ENCODE results near the gene NFE2L3. TPM values are rescaled to one million over a fixed set of nuclear protein-coding genes. Genes with fewer than 3 reads are reported as not detected.
"Not testable (repeated sequence)": the region's sequence is repeated elsewhere in the genome, so short reads cannot be mapped to it uniquely, and the experiment has no call there.

Gene NFE2L3
- polyA plus RNA-seq, 1 donor, result 3.0 TPM

DNA sequence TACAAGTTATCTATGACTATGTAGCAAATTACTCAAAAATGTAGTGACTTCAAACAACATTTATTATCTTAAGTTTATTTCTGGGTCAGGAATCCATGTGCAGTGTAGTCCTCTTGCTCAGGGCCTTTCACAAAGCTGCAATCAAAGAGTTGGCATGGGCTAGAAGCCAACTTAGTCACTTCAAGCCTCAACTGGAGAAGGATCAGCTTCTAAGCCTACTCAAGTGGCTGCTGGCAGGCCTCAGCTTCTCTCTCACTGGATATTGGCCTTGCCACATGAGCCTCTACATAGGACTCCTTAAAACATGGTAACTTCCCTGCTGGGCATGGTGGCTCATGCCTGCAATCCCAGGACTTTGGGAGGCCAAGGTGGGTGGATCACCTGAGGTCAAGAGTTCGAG, 5.0 kb upstream of the NFE2L3 start:
- no peak for DNase-seq

DNA sequence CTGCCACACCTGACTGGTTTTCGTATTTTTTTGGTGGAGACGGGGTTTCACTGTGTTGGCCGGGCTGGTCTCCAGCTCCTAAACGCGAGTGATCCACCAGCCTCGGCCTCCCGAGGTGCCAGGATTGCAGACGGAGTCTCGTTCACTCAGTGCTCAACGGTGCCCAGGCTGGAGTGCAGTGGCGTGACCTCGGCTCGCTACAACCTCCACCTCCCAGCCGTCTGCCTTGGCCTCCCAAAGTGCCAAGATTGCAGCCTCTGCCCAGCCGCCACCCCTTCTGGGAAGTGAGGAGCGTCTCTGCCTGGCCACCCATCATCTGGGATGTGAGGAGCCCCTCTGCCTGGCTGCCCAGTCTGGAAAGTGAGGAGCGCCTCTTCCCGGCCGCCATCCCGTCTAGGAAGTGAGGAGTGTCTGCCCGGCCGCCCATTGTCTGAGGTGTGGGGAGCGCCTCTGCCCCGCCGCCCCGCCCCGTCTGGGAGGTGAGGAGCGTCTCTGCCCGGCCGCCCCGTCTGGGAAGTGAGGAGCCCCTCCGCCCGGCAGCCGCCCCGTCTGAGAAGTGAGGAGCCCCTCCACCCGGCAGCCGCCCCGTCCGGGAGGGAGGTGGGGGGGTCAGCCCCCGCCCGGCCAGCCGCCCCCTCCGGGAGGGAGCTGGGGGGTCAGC, 4.2 kb upstream of the NFE2L3 start:
- not testable (repeated sequence) for DNase-seq

DNA sequence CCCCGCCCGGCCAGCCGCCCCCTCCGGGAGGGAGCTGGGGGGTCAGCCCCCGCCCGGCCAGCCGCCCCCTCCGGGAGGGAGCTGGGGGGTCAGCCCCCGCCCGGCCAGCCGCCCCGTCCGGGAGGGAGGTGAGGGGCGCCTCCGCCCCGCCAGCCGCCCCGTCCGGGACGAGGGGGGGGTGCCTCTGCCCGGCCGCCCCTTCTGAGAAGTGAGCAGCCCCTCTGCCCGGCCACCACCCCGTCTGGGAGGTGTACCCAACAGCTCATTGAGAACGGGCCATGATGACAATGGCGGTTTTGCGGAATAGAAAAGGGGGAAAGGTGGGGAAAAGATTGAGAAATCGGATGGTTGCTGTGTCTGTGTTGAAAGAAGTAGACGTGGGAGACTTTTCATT, 3.7 kb upstream of the NFE2L3 start:
- DNase-seq, result not testable (repeated sequence)

- no peak for DNase-seq
Observed at GRCh38 chr7:26149391-26149977, 2.5 kb upstream of the NFE2L3 start.

DNA sequence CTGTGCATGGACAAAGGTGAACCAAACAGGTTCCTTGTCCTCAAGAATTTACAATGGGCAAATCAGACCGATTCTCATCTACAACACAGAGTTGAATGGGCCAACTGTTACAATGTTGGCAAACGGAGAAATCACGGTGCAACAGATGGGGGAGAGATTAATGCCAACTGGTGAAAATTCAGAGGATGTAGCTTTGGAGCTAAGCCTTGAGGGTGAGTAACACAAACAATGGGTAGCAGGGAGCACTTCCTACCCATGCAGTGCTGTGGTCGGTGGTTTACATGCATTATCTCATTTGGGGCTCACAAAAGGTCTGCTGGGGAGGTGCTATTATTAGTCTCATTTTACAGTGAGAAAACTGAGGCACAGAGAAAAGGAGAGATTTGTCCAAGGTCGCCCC, 902 bp upstream of the NFE2L3 start:
- no peak for DNase-seq

DNA sequence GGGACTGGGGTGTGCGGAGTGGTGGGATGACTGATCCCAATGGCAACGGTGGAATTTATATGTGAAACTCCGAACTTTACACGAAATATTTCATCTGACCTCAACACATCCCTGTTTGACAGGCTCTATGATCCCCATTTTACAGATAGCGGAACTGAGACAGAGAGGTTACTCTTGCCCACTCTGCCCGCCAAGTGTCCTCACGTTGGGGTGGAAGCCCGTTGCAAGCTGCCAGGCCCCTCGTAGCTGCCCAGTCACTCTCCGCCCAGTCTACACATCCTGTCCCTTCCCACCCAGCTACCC, 397 bp upstream of the NFE2L3 start:
- DNase-seq, result no peak

DNA sequence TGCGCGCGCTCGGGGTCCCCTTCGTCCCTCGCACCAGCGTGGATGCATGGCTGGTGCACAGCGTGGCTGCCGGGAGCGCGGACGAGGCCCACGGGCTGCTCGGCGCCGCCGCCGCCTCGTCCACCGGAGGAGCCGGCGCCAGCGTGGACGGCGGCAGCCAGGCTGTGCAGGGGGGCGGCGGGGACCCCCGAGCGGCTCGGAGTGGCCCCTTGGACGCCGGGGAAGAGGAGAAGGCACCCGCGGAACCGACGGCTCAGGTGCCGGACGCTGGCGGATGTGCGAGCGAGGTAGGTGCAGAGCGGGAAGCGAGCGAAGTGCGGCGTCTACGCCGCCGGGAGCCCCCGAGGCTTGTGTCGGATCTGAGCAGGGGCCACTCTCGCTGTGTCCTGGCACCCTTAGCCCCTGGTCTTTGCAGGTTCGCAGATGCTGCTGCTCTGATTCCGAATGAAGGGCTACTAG, 813 bp downstream of the NFE2L3 start:
- DNase-seq, result not testable (repeated sequence)

- no peak for DNase-seq
Observed at GRCh38 chr7:26153241-26153822, 1.3 kb downstream of the NFE2L3 start.

DNA sequence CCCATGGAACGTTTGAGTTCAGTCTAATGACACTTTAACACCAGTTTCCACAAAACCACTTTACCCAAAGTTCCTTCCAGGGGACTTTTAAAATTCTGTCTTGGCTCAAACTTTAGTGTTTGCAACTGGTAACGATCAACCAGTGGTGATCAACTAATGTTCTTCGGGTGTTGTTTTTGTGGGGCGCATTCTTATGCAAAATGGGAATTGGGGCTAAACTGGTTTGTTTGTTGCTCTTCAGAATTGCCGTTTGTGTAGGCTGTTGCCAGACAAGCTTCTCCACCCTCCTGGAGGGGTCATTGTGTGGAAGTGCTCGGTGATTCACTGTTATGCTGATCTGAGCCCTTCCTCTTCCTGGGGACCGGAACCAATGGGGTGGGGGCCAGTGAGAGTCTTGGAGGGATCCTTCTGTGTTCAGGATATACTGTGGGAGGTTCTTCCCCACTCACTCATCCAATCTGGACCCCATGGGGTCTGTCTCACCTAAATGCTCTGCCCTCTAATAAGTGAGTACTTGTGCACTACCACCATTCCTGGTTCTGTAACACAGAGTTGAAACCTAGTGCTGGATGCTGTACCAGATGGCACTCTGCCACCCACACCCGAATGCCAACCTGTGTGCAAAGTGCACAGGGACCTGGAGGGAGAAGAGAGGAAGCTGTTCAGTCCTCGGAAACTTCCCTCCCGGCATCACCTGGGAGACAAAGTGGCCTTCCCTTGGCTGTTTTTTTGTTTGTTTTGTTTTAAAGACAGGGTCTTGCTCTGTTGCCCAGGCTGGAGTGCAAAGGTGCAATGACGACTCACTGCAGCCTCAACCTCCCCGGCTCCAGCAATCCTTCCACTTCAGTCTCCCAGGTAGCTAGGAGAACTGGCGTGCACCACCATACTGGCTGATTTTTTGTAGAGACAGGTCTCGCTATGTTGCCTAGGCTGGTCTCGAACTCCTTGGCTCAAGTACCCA, 2.1 kb downstream of the NFE2L3 start:
- no peak for DNase-seq

- no peak for DNase-seq
Observed at GRCh38 chr7:26155531-26156375, 3.8 kb downstream of the NFE2L3 start.

DNA sequence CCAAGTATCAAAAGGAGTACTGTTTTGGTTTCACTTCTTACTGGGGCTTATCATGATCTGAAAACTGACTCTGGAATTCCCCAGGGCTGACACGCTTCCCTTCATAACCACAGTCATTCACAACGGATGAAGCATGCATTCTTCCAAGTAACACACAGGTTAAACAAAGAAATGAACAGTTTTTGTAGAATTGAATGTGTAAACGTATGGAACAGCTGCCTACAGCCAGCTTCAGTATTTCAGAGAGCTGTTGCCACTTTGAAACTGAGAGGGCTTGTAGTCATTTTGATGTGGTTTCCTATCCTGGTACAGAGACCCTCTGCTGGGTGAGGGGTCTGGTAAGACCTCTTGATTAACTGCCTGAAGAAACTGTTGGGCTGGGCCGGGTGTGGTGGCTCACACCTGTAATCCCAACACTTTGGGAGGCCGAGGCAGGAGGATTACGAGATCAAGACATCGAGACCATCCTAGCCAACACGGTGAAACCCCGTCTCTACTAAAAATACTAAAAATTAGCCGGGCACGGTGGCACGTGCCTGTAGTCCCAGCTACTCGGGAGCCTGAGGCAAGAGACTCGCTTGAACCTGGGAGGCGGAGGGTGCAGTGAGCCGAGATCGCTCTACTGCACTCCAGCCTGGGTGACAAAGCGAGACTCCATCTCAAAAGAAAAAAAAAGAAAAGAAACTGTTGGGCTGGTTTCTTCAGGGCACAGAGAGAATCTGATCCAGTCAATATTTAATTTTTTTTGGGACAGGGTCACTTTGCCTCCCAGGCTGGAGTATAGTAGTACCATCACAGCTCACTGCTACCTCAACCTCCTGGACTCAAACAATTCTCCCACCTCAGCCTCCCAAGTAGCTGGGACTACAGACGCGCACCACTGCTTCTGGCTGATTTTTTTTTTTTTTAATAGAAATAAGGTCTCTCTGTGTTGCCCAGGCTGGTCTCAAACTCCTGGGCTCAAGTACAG, 4.7 kb downstream of the NFE2L3 start:
- DNase-seq, result no peak

- no peak for DNase-seq
Observed at GRCh38 chr7:26157520-26158105, 5.6 kb downstream of the NFE2L3 start.

DNA sequence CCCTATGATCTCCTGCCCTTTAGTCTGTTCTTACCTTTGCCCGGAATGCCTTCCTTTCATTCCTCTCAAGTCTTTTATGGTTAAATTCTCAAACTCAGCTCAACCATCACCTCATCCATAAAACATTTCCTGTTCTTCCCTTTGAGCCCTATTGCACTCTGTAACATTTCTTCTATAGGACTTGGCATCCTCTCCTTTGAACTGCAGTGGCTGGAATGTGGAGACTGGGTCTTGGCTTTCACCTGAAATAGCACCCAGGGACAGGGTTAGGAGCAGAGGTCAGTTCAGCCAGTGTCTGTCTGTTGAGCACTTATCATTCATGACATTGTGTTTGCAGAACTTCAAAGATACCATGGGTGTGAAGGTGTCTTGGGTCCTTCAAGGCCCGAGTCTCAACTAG, 7.2 kb downstream of the NFE2L3 start:
- DNase-seq, result no peak

- no peak for DNase-seq
Observed at GRCh38 chr7:26160896-26161295, 8.9 kb downstream of the NFE2L3 start.

GRCh38 chr7:26162431-26162830, 10.4 kb downstream of the NFE2L3 start:
- DNase-seq, result no peak

DNA sequence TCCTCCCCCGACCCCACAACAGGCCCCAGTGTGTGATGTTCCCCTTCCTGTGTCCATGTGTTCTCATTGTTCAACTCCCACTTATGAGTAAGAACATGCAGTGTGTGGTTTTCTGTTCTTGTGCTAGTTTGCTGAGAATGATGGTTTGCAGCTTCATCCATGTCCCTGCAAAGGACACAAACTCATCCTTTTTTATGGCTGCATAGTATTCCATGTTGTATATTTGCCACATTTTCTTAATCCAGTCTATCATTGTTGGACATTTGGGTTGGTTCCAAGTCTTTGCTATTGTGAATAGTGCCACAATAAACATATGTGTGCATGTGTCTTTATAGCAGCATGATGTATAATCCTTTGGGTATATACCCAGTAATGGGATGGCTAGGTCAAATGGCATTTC, 11.8 kb downstream of the NFE2L3 start:
- not testable (repeated sequence) for DNase-seq

GRCh38 chr7:26165950-26166683, 14.1 kb downstream of the NFE2L3 start:
- no peak for DNase-seq

GRCh38 chr7:26166684-26167266, 14.8 kb downstream of the NFE2L3 start:
- DNase-seq, result no peak

DNA sequence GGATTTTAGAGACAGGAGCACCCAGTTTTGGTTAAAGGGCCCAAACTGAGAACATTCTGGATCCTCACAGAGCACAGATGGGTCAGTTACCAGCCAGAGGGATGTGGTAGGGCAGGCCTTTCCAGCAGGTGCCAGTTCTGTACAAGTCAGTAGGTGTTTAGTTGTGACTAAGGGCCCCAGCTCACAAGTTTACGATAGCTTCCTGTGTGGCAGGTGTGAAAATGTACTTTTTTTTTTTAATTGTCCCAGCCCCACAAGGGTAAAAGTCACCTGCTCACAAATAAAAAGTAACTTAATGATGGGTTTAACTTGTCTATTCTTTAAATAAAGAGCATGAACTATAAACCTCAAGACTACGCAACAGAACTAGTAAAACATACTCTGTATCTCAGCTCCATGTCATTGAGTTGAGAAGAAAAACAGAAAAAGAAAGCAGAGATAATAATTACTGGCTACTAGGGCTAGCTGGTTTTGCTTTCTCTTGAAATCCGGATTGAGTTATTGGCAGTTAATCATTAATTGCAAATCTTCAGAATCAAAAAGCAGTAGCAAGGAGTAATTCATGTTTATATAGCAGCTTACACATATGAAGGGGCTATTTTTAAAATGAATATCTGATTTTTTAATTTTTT, 15.4 kb downstream of the NFE2L3 start:
- DNase-seq, result no peak
